ENCODE data around the gene APBB2.
"Not testable (repeated sequence)": the region's sequence is repeated elsewhere in the genome, so short reads cannot be mapped to it uniquely, and the experiment has no call there.

Gene APBB2

GRCh38 chr4:40840985-40841571 is 373.3 kb downstream of the APBB2 start:
- DNase-seq = no peak

- DNase-seq = no peak
Observed at GRCh38 chr4:40840255-40840984, 373.9 kb downstream of the APBB2 start.

GRCh38 chr4:40838742-40839141 is 375.6 kb downstream of the APBB2 start:
- no peak for DNase-seq

- DNase-seq = no peak
Observed at GRCh38 chr4:40837094-40837870, 377.1 kb downstream of the APBB2 start.

- no peak for DNase-seq
Observed at GRCh38 chr4:40833212-40833611, 381.1 kb downstream of the APBB2 start.

- DNase-seq = no peak
Observed at GRCh38 chr4:40832175-40832574, 382.2 kb downstream of the APBB2 start.

- DNase-seq = no peak
Observed at GRCh38 chr4:40831146-40831907, 383.0 kb downstream of the APBB2 start.

GRCh38 chr4:40829586-40829985 is 384.8 kb downstream of the APBB2 start:
- no peak for DNase-seq

- DNase-seq = no peak
Observed at GRCh38 chr4:40828661-40829060, 385.7 kb downstream of the APBB2 start.

- no peak for DNase-seq
Observed at GRCh38 chr4:40827758-40828157, 386.6 kb downstream of the APBB2 start.

- DNase-seq = no peak
Observed at GRCh38 chr4:40826821-40827220, 387.5 kb downstream of the APBB2 start.

GRCh38 chr4:40825014-40825838 is 389.1 kb downstream of the APBB2 start:
- DNase-seq = no peak

GRCh38 chr4:40822420-40823166 is 391.7 kb downstream of the APBB2 start:
- no peak for DNase-seq

GRCh38 chr4:40820101-40820500 is 394.2 kb downstream of the APBB2 start:
- no peak for DNase-seq

GRCh38 chr4:40817157-40817556 is 397.2 kb downstream of the APBB2 start:
- DNase-seq = not testable (repeated sequence)

GRCh38 chr4:40812856-40813255 is 401.5 kb downstream of the APBB2 start:
- DNase-seq = no peak

- no peak for DNase-seq
Observed at GRCh38 chr4:40812386-40812785, 402.0 kb downstream of the APBB2 start.

- DNase-seq = no peak
Observed at GRCh38 chr4:40811956-40812355, 402.4 kb downstream of the APBB2 start.

- no peak for DNase-seq
Observed at GRCh38 chr4:40808926-40809457, 405.4 kb downstream of the APBB2 start.

- DNase-seq = no peak
Observed at GRCh38 chr4:40804598-40804997, 409.7 kb downstream of the APBB2 start.

- DNase-seq = no peak
Observed at GRCh38 chr4:40800064-40800463, 414.3 kb downstream of the APBB2 start.
